BLaER1 treated with 17β-estradiol and CSF1 and Interleukin-3, amounts not matched to agents 10 nM and 100 nM (cell line): ENCODE measurements around the gene RPS14.

Experiments
- H3K27ac ChIP-seq, 11 experiments: shearing (Covaris generic); formaldehyde crosslinking; 2 replicates each; pipeline ENCODE4 v1.8.1; 2022
- H3K27me3 ChIP-seq, 11 experiments: shearing (Covaris generic); formaldehyde crosslinking; 2 replicates each; pipeline ENCODE4 v1.8.1; 2022
- H3K36me3 ChIP-seq, 11 experiments: shearing (Covaris generic); formaldehyde crosslinking; 2 replicates each; pipeline ENCODE4 v1.8.1; 2022
- H3K4me1 ChIP-seq, 10 experiments: shearing (Covaris generic); formaldehyde crosslinking; 2 replicates each; pipeline ENCODE4 v1.8.1; 2022
- H3K4me2 ChIP-seq, 11 experiments: shearing (Covaris generic); formaldehyde crosslinking; 2 replicates each; pipeline ENCODE4 v1.8.1; 2022
- H3K4me3 ChIP-seq, 10 experiments: shearing (Covaris generic); formaldehyde crosslinking; 2 replicates each; pipeline ENCODE4 v1.8.1; 2022
- H3K9ac ChIP-seq, 11 experiments: shearing (Covaris generic); formaldehyde crosslinking; 2 replicates each; pipeline ENCODE4 v1.8.1; 2022
- H3K9me3 ChIP-seq, 11 experiments: shearing (Covaris generic); formaldehyde crosslinking; replicated peaks in 1 of 11; 2 replicates each; pipeline ENCODE4 v1.8.1; 2022
- H4K20me1 ChIP-seq, 11 experiments: shearing (Covaris generic); formaldehyde crosslinking; 2 replicates each; pipeline ENCODE4 v1.8.1; 2022
- Cebpa-rat ChIP-seq, 11 experiments: shearing (Covaris generic); IDR thresholded peaks; 2 replicates each; pipeline ENCODE4 v1.8.1; 2022

Gene RPS14

DNA sequence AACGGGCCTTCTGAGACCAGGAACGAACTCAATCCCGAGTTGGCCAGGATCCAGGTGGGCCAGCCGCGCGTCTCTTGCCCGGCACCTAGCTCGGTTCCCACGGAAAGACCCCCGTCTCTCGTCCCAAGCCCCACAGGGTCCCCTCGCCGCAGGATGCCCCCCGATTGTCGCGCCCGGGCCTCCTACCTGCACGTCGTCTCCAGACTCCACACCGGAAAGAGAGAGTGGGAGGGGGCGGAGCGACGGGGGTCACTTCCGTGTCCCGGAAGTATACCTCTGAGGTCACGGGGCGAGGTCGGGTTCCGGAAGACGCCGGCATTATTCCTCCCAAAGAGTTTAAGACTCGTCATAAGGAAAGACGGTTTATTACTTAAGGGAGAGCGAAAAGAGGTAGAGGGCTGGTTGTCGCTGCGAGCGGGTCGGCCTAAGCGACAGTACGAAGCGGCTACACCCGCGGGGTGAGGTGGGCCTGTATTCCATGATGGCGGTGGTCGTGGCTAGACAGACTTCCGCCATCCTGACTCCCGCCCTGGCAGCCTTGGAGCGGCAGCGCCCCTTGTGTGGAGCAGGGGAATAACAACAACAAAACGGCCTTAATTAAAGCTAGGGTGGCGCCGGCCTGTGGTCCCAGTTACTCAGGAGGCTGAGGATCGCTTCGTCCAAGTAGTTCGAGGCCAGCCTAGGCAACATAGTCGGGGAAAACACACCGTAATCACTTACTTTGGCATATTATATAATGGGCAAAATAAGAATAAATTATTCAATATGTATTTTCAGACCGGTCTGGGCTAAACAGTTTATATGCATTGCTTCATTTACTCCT, at the start of gene RPS14:
TSS of gene RPS14 (minus strand) at position 223 of the 823 bp plus-strand sequence. CDS start 2,006 bp downstream, outside the sequence.
- H3K9ac ChIP-seq: peak within 1 kb of the TSS; percentile 90 to 100 (median 95)
- TF ChIP-seq Cebpa-rat (IDR thresholded peaks at IDR 0.05): no peak
- H4K20me1 ChIP-seq: peaks cover 40 to 44% (median 42%) of the 10 kb centered on the region in 11 experiments
- H3K9me3 ChIP-seq: peaks cover 0 to 11% (median 4%) of the 10 kb centered on the region in 11 experiments; a peak in 6 of 22 replicates
- H3K36me3 ChIP-seq: peaks cover 33 to 44% (median 41%) of the 10 kb centered on the region in 11 experiments
- peak within 1 kb of the TSS; percentile 84 to 98 (median 91) for H3K4me2 ChIP-seq
- no peaks in the 10 kb centered on the region for H3K27me3 ChIP-seq
- H3K27ac ChIP-seq: peak within 1 kb of the TSS; percentile 95 to 99 (median 97)
- peak within 1 kb of the TSS; percentile 77 to 96 (median 88) for H3K4me3 ChIP-seq
- H3K4me1 ChIP-seq: peaks cover 43 to 56% (median 53%) of the 10 kb centered on the region in 10 experiments

DNA sequence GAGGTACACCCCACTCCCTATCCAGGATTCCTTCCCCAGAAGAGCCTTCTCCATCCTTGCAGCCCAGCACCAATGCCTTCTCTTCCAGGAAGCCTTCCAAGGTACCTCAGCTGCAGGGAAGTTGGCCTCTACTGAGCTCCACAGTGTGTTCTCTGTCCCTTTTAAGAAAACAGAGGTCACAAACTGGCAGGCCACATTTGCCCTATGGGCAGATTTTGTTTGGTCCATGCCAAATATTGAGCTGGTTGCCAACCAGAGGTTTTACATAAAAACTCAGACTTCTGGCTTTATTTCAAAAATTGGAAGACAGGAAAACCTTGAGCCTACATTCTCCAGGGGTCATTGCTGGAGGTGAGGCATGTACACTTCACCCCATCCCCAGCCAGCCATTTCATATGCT, 49.4 kb upstream of the RPS14 start:
- Histone ChIP-seq H3K27me3 (no peaks in the 10 kb centered on the region), H3K27ac (peak overlapping the region in 2 of 11 experiments; percentile 63 to 69; a peak in 3 of 22 replicates), H3K9ac (no peak overlapping the region), H3K4me3 (no peak overlapping the region), H3K9me3 (no peaks in the 10 kb centered on the region), H3K4me1 (peaks cover 45 to 60% (median 51%) of the 10 kb centered on the region in 10 experiments), H4K20me1 (peaks cover 77 to 92% (median 87%) of the 10 kb centered on the region in 11 experiments), H3K36me3 (peaks cover 0 to 32% (median 11%) of the 10 kb centered on the region in 11 experiments; a peak in 9 of 22 replicates), H3K4me2 (peak overlapping the region; percentile 5 to 82 (median 70); a peak in 20 of 22 replicates)
- TF ChIP-seq Cebpa-rat (IDR thresholded peaks at IDR 0.05): no peak

DNA sequence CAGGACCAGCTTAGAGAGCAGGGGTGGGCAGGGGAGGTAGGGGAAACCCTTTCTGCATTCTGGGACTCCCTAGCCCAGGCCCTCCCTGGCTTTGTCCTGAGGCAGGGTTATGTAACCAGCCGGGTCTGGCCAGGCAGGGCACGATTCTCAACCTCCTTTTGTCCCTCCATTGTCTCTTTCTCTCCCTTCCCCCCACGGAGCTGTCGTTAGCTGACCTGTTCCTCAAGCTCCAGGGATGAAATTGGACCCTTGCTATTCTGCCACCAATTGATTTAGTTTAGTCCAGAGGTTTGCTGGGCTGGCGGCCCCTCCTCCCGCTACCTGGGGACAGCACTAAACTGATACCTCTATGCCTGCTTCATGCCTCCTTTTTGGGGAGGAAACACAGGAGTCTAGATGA, 49.0 kb upstream of the RPS14 start:
- peaks cover 0 to 37% (median 11%) of the 10 kb centered on the region in 11 experiments; a peak in 10 of 22 replicates for H3K36me3 ChIP-seq
- no peak overlapping the region for H3K4me3 ChIP-seq
- no peaks in the 10 kb centered on the region for H3K27me3 ChIP-seq
- H4K20me1 ChIP-seq: peaks cover 74 to 92% (median 83%) of the 10 kb centered on the region in 11 experiments
- H3K9me3 ChIP-seq: no peaks in the 10 kb centered on the region
- peaks cover 45 to 60% (median 51%) of the 10 kb centered on the region in 10 experiments for H3K4me1 ChIP-seq
- peak overlapping the region; percentile 43 to 82 (median 70); a peak in 21 of 22 replicates for H3K4me2 ChIP-seq
- no peak for TF ChIP-seq Cebpa-rat (IDR thresholded peaks at IDR 0.05)
- peak overlapping the region in 6 of 11 experiments; percentile 19 to 69 (median 62); a peak in 8 of 22 replicates for H3K27ac ChIP-seq
- H3K9ac ChIP-seq: no peak overlapping the region; a peak in 3 of 22 replicates

DNA sequence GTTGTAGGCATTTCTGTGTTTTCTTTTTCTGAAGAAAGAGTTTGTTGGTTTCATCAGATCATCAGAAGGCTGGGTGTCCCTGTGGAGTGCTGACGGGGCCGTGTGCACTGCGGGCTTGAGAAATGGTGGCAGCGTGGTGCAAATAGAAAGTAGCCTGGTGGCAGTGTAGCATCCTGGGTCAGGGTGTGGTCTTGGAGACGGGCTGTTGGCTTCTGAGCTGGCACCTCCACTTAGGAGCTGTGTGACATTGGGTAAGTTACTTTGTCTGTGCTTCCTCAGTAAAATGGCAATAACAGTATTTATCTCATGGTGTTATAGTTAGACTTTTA, 48.4 kb upstream of the RPS14 start:
- no peak overlapping the region for H3K4me3 ChIP-seq
- no peak for TF ChIP-seq Cebpa-rat (IDR thresholded peaks at IDR 0.05)

DNA sequence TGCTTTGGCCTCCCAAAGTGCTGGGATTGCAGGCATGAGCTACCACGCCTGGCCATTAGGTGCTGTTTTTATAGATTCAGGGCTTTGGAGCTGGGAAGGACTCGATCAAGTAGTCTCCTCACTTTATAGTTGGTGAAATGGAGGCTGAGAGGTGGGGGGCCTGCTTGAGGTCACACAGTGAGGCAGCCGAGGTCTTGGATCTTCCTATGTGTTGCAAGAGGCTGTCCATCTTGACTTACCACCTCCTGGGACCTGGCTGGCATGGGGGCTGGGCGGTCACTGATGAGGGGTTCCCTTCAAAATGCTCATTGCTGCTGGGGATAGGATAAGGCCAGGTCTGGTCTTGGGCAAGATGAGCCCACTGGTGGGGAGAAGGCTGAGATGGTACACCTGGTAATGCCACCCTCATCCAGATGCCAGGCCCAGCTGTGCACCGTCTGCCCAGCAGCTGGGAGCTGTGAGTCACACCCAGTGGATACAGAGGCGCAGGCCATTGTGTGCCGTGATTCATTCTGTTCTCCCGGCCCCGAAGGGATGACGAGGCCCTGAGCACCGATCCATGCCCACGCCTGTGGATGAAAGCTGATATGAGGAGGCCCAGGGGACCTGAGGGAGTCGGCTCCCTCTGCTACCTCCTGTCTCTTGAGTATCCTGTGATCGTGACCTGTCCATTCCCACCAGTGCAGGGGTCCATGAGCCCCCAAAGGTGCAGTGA, 47.9 kb upstream of the RPS14 start:
- H3K27me3 ChIP-seq: no peaks in the 10 kb centered on the region
- peak overlapping the region in 9 of 11 experiments; percentile 19 to 69 (median 45); a peak in 16 of 22 replicates for H3K27ac ChIP-seq
- peak in 1 of 11 experiments; percentile 6; a peak in 1 of 22 replicates for TF ChIP-seq Cebpa-rat (IDR thresholded peaks at IDR 0.05)
- peak overlapping the region; percentile 43 to 82 (median 70) for H3K4me2 ChIP-seq
- H3K36me3 ChIP-seq: peaks cover 0 to 42% (median 11%) of the 10 kb centered on the region in 11 experiments; a peak in 11 of 22 replicates
- no peaks in the 10 kb centered on the region for H3K9me3 ChIP-seq
- H3K9ac ChIP-seq: peak overlapping the region in 7 of 11 experiments; percentile 7 to 42 (median 27); a peak in 7 of 22 replicates
- H3K4me3 ChIP-seq: no peak overlapping the region
- H3K4me1 ChIP-seq: peaks cover 47 to 61% (median 52%) of the 10 kb centered on the region in 10 experiments
- peaks cover 67 to 92% (median 80%) of the 10 kb centered on the region in 11 experiments for H4K20me1 ChIP-seq

More for the DNA sequence above, 48.4 kb upstream of the RPS14 start:
- peaks cover 68 to 92% (median 78%) of the 10 kb centered on the region in 11 experiments for H4K20me1 ChIP-seq
- peak overlapping the region in 9 of 11 experiments; percentile 19 to 69 (median 45); a peak in 15 of 22 replicates for H3K27ac ChIP-seq
- H3K4me1 ChIP-seq: peaks cover 45 to 60% (median 51%) of the 10 kb centered on the region in 10 experiments
- H3K36me3 ChIP-seq: peaks cover 0 to 37% (median 11%) of the 10 kb centered on the region in 11 experiments; a peak in 10 of 22 replicates
- peak overlapping the region in 6 of 11 experiments; percentile 3 to 35 (median 12); a peak in 6 of 22 replicates for H3K9ac ChIP-seq
- peak overlapping the region; percentile 43 to 82 (median 70) for H3K4me2 ChIP-seq
- no peaks in the 10 kb centered on the region for H3K9me3 ChIP-seq
- H3K27me3 ChIP-seq: no peaks in the 10 kb centered on the region

DNA sequence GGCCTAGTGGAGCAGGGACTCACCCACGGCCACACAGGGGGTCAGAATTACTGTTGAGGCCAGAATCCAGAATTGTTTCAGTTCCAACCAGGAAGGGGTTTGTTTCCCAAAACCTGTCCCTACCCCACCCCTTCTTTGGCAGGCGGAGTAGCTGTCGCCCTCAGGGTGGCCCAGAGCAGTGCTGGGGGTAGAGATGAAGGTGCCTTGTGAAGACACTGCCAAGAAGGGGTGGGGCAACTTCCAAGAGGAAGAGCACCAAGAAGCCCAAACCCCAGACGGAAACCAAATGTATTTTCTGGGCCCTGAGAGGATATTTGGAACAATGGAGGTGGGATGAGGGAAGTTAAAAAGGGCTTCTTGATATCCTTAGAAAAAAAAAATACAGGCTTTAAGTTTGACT, 47.0 kb upstream of the RPS14 start:
- Histone ChIP-seq H3K4me2 (peak overlapping the region; percentile 43 to 82 (median 70)), H3K4me1 (peaks cover 51 to 65% (median 57%) of the 10 kb centered on the region in 10 experiments), H3K9ac (peak overlapping the region in 6 of 11 experiments; percentile 3 to 35 (median 18); a peak in 5 of 22 replicates), H3K36me3 (peaks cover 0 to 47% (median 13%) of the 10 kb centered on the region in 11 experiments; a peak in 14 of 22 replicates), H3K4me3 (no peak overlapping the region), H4K20me1 (peaks cover 67 to 92% (median 80%) of the 10 kb centered on the region in 11 experiments), H3K27me3 (no peaks in the 10 kb centered on the region), H3K27ac (peak overlapping the region in 8 of 11 experiments; percentile 2 to 69 (median 44); a peak in 12 of 22 replicates), H3K9me3 (no peaks in the 10 kb centered on the region)
- TF ChIP-seq Cebpa-rat (IDR thresholded peaks at IDR 0.05): no peak

DNA sequence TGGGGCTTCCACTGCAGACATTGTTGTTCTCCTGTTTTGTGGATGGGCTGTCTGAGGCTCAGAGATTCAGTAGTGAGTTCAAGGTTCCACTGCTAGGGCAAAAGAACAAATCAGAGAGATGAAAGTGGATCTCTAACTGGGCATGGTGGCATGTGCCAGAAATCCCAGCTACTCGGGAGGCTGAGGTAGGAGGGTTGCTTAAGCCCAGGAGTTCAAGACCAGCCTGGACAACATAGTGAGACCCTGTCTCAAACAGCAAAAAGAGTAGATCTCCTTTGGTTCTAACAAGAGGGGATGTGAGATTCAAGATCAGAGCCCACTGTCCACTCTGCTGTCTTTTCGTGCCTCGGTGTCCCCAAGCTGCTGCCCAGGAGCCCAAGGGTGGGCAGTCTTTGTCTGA, 46.6 kb upstream of the RPS14 start:
- peak overlapping the region in 10 of 11 experiments; percentile 43 to 82 (median 74); a peak in 20 of 22 replicates for H3K4me2 ChIP-seq
- TF ChIP-seq Cebpa-rat (IDR thresholded peaks at IDR 0.05): no peak
- H3K4me3 ChIP-seq: no peak overlapping the region
- H3K9me3 ChIP-seq: no peaks in the 10 kb centered on the region
- peaks cover 0 to 45% (median 14%) of the 10 kb centered on the region in 11 experiments; a peak in 15 of 22 replicates for H3K36me3 ChIP-seq
- peak overlapping the region in 8 of 11 experiments; percentile 2 to 69 (median 38); a peak in 11 of 22 replicates for H3K27ac ChIP-seq
- H3K4me1 ChIP-seq: peaks cover 55 to 69% (median 61%) of the 10 kb centered on the region in 10 experiments
- H4K20me1 ChIP-seq: peaks cover 67 to 92% (median 80%) of the 10 kb centered on the region in 11 experiments
- no peaks in the 10 kb centered on the region for H3K27me3 ChIP-seq
- H3K9ac ChIP-seq: peak overlapping the region in 5 of 11 experiments; percentile 3 to 35 (median 17); a peak in 4 of 22 replicates

DNA sequence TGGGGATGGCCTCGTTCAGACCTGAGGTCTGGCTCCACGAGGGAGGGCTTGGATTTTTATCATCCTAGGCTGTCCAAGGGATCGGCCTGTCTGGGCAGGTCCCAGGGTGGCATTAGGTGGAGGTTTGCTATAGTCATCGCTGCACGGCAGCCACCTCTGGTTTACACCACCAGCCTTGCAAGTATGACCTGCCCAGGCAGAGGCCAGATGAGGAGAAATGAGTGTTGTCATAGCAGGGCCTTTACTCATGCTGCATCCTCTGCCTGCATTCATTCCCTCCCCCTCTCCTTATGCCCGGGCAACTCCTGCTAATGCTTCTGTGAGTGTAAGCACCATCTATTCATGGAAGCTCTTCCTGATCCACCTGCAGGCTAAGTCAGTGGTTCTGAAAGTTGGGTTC, 43.1 kb upstream of the RPS14 start:
- peaks cover 63 to 92% (median 80%) of the 10 kb centered on the region in 11 experiments; a peak in 21 of 22 replicates for H4K20me1 ChIP-seq
- H3K4me1 ChIP-seq: peaks cover 64 to 75% (median 68%) of the 10 kb centered on the region in 10 experiments
- no peak overlapping the region for H3K27ac ChIP-seq
- no peaks in the 10 kb centered on the region for H3K27me3 ChIP-seq
- no peak overlapping the region for H3K4me3 ChIP-seq
- H3K9ac ChIP-seq: peak overlapping the region in 2 of 11 experiments; percentile 3 to 5; a peak in 2 of 22 replicates
- no peak for TF ChIP-seq Cebpa-rat (IDR thresholded peaks at IDR 0.05)
- 0 out of 22 replicates have a peak overlapping the region, but pooled peaks of 2 of the 11 experiments have one; percentile 87 to 96 for H3K4me2 ChIP-seq
- H3K36me3 ChIP-seq: peaks cover 0 to 35% (median 12%) of the 10 kb centered on the region in 11 experiments; a peak in 14 of 22 replicates
- H3K9me3 ChIP-seq: no peaks in the 10 kb centered on the region
